ENCODE results near the gene DGAT2L6.
"Not testable (repeated sequence)": the region's sequence is repeated elsewhere in the genome, so short reads cannot be mapped to it uniquely, and the experiment has no call there.

Gene DGAT2L6

DNA sequence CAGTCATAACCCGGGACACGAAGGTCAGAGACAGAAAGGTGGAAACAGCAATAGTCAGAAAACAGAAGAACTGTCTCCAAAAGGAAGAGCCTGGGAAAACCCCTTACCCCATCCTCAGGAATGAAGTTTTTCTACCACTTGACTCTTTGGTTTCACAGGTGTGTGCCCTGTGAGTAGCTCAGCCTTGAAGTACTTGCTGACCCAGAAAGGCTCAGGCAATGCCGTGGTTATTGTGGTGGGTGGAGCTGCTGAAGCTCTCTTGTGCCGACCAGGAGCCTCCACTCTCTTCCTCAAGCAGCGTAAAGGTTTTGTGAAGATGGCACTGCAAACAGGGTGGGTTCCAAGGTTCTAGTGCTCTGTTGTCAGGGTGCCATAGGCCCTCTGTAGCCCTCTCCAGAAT lies 24.4 kb downstream of the DGAT2L6 start:
- no peak for DNase-seq

DNA sequence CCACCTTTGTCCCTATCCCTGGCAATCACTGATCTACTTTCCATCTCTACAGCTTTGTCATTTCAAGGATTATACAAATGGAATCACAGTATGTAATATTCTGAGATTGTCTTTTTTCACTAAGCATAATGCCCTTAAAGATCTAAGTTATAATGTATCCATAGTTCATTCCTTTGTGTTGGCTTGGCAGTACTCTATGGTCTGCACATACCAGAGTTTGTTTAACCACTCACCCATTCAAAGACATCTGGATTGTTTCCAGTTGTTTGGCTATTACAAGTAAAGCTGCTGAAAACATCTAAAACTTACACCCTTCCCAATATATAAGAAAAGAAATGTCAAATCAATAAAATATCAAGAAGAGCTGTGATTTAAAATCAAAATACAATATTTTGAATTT lies 31.2 kb downstream of the DGAT2L6 start:
- no peak for DNase-seq

DNA sequence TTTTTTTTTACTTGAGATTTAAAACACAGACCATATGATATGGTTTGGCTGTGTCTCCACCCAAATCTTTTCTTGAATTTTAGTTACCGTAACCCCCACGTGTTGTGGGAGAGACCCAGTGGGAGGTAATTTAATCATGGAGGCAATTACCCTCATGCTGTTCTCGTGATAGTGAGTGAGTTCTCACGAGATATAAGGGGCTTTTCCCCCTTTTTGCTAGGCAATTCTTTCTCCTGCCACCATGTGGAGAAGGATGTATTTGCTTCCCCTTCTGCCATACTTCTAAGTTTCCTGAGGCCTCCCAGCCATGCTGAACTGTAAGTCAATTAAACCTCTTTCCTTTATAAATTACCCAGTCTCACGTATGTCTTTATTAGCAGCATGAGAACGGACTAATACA lies 32.3 kb downstream of the DGAT2L6 start:
- DNase-seq = not testable (repeated sequence)

DNA sequence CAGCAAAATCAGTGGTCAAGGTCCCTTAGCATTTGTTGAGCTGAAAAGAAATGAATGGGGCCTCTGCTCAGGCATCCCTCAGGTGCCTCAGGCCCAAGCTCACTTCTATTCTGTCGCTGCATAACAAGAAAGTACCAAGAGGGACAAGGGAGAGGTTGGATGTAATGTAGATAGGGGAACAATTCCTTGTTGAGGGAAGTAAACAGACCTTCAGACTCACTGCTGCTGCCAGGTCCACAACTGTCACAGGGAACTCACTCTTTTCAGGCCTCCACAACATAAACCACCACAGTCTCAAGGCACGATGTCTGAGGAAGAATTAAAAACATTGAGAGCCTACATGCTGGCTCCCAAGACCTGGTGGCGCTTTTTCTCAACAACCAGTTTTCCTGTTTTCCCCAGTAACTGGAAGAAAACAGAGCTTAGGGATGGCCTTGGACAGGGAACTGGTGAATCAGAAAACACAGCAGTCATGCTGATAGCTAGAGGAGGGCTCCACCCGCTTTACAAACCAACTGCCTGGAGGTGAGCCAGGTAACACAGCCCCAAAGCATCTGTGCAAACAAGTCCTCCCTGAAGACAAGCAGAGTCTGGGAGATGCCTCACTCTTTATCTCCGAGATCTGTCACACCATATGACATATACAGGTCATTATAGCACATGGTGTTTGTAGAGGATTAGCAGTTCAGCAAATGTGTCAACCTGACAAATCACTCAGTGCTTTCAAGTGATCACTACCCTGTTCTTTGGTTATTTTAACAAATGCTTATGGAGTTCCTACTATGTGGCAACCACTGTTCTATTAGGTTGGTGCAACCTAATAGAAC lies 42.9 kb downstream of the DGAT2L6 start:
- DNase-seq = no peak

DNA sequence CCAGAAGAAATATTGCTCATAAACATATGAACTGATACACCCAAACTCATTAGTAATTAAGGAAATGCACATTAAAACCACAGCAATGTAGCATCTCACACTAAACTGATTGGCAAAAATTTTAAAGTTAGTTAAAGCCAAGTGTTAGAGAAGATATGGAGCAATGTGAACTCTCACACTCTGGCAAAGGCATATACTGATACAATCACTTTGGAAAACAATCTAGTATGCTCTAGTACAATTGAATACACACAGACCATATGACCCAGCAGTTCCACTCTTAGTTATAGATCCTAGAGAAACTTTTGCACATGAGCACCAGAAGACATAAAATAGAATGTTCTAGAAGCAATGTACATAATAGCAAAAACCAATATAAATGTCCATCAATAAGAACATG lies 48.8 kb downstream of the DGAT2L6 start:
- no peak for DNase-seq

DNA sequence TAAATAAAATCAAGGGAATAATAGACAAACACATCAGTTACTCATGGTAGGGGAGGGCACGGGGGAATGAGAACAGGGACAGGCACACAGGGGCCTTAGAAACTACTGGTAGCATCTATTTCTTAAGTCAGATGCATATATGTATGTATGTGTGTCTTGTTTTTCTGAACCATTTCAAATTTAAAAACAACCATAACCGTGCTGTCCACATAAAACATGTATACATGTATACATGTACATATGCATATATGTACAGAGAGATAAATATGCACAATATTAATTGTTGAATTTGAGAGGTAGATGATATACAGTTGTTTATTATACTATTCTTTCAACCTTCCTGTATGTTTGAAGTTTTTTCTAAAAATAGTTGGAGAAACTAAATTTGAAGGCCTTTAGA lies 49.4 kb downstream of the DGAT2L6 start:
- no peak for DNase-seq

DNA sequence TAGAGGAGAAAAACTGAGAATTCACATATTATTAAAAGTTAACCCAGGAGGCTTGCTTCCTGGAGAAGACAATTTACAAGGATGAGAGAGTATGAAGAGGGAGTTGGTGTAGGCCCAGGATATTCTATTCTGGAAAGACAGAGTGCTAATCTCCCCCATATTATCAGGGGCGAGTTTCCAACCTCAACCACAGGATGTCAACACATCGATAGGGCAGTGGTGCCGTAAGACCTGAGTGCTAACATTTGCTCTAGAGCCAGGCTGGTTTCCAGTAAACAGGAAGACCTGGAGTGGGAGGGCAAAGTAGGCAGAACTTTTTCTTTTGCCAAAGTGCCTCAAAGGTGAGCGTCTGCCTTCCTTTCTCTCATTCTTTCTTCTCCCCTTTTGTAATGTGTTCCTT lies 54.4 kb downstream of the DGAT2L6 start:
- DNase-seq = no peak

DNA sequence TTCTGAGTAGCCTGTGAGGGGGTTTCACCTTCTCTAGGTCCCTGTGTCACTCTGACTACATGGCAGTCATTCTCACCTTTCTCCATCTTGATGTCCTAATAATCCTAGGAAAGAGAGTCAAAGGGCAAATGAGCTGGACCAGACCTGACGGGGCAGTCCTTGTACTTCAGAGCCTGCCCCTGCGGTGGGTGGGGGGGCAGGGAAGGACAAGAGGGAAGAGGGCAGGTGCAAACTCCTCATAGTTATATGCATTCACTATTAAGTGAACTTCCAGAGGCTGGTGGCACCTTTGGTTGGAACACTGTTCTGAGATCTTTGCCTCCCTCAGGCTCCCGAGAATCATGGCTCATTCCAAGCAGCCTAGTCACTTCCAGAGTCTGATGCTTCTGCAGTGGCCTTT lies 57.1 kb downstream of the DGAT2L6 start, which contains the start of gene AWAT1:
TSS of gene AWAT1 (plus strand) at position 301 of the 400 bp plus-strand sequence. CDS start at position 342, 41 bp downstream.
- no peak for DNase-seq

DNA sequence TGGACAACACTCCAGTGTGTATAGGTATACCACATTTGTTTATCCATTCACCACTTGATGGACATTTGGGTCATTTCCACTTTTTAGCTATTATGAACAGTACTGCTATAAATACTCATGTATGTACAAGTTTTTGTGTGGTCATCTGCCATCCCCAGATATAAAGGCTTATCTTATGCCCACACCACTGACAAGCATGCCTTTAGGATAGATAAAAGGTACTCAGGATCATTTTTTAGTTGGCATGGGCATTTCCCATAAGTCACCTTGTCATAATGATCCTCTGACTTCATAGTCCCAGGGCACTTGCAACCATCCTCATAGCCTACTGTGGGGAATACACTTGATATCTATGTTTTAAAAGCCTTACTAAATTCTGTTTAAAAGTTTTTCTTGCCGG lies 63.5 kb downstream of the DGAT2L6 start:
- DNase-seq = no peak

DNA sequence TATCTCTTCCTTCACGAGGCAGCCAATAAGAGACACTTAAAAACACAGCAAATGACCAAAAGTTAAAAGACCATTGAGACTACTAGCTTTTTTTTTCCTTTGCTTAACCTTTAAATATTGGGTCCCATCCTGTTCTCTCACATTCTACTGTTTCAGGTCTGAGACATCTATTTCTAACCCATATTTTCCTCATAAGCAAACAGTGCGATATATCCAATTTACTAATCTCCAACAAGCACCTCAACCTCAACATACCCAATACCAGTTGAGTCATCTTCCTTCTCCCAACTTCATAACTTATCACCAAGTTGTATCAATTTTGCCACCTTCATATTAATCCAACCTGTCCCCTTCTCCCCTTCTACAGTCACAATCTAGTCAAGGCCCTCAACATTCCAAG lies 64.2 kb downstream of the DGAT2L6 start:
- DNase-seq = no peak

DNA sequence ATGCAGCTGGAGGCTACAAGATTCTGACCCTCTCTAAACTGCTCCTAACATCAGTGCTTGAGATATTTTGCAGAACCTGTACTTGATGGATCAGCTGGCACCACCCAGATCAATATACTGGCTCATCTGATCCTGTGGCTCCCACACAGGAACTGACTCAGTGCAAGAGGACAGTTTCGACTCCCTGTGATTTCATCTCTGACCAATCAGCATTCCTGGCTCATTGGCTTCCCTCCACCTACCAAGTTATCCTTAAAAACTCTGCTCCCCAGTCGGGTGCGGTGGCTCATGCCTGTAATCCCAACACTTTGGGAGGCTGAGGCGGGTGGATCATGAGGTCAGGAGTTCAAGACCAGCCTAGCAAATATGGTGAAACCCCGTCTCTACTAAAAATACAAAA lies 66.3 kb downstream of the DGAT2L6 start:
- DNase-seq = not testable (repeated sequence)

DNA sequence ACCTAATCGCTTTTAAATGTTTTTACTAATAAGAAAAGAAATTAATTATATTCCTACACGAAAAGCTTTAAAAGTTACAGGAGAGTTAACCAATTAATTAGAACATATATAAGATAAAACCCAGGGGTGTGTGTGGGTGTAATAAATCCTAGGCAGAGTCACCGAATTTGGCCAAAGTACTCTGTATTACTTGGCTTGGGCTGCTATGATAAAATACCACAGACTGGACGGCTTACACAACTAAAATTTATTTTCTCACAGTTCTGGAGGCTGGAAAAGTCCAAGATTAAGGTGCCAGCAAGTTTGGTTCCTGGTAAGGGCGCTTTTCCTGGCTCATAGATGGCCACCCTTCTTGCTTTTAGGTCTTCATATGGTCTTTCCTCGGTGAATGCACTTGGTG lies 67.6 kb downstream of the DGAT2L6 start:
- DNase-seq = no peak

DNA sequence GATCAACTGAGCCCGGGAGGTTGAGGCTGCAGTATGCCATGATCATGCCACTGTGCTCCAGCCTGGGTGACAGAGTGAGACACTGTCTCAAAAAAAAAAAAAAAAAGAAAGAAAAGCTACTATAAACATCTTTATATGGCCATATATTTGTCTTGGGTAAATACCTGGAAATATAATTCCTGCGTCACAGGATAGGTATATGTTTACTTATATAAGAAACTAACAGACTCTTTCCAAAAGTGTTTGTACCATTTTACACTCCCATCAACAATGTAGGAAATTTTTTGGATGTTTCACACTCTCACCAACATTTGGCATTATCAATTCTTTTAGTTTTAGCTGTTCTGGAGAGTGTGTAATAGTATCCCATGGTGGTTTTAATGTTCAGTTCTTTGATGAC lies 70.0 kb downstream of the DGAT2L6 start:
- no peak for DNase-seq

DNA sequence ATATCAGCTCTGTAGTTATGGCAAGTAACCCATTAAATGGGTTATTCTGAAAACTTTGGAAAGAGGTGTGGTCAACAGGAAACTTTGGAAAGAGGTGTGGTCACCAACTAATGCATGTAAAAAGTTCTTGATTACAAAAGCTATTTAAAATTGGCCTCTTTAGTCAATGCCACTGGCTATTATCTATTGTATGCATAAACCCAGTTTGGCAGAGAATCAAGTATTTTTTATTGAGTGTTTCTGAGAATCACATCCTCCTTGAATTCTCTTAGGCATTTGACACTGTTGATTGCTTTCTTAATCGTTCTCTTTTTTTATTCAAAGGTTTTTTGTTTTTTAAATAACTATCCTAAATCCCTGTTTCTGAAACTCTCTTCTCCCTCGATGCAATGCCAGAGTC lies 75.2 kb downstream of the DGAT2L6 start:
- no peak for DNase-seq

DNA sequence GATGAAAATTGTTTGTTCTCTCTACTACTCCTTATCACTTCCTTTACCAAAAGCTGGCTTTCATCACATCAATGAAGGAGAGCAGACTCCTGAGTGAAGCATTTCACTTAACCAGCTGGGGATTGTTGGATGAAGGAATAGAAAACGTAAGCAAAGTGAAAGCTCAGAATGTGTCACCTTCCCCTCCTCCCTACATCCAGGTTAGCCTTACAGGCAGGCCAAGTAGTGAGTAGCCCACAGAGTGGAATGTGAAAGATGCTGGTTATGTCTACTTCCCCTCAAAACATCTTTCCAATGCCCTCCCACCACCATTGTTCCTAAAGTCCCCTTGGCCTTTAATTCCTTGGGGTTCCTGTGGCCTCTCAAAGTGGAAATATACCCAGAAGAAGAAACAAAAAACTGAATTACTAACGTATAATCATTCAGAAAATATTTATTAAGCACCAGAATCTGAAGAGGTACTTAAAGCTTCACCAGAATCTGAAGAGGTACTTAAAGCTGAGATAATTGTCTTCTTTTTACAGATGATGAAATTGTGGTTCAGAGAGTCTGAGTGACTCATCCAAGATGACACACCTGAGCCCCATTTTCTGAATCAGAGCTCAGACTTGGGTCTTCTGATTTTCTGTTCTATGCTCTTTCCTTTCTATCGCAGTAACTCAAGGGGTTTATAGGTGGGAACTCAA lies 76.2 kb downstream of the DGAT2L6 start:
- DNase-seq = no peak

DNA sequence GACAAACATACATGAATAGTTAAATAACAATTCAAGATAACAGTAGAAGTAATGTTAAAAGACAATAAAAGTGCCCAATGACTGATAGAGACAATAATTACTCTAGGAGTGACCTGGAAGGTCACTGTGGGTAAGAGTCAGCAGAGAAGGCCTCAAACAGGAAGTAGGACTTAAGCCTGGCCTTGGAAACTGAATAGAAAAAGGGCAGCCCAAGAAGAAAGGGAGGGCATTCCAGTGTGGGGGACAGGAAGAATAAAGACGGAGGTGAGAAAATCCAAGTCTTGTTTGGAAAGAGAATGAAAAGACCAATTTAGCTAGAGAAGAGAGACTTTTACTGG lies 76.7 kb downstream of the DGAT2L6 start:
- DNase-seq = no peak

DNA sequence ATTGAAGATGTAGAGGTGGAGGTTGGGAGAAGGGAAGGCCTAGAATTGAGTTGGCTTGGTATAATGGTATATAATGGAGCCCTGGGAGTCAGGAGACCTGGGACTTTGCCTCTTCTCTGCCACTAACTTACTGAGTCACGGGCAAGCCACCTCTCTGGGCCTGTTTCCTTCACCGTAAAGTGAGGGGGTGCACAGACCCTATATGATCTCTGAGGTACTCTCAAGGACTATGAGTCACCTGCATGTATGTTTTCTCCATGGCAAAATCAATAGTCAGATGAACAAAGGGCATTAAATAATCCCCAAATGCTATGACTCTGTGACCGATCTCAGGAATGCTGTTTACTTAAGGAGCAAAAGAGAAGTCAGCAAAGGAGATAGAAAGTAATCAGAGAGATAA lies 77.6 kb downstream of the DGAT2L6 start:
- DNase-seq = no peak

Measured in inflammatory macrophage treated with lipopolysaccharide for 1 hour (primary cell).